Measurements from ENCODE around the gene NOX3. TPM values are rescaled to one million over a fixed set of nuclear protein-coding genes. Genes with fewer than 3 reads are reported as not detected.

The NOX3 gene
- total RNA-seq, 1 experiment from 2014 or later: not detected

DNA sequence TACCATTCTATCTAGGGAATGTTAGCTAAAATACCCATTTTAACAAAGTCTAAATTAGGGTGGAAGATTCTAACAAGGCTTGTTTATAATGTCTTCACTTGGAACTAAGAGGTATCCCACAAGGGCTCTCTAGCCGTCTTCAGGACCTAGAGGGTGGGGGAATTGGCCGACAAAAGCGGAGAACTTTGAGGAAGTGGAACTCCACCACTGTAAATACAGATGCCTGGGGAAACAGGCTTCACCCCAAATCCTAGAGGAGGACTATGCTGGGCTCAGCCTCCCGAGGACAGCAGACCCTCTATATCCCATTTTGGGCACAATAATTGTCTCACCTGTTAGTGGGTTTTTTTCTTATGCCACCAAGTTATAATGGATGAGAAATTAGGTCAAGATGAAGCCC is 83.4 kb downstream of the NOX3 start:
- Histone ChIP-seq H3K27ac (ENCODE audit: insufficient read length, low read depth, low read length) (no peak overlapping the region), H4K8ac (replicated peaks; ENCODE audit: insufficient read length, low read depth, low read length) (no peak overlapping the region), H2BK5ac (ENCODE audit: insufficient read length, low read length) (no peak overlapping the region), H4K91ac (ENCODE audit: insufficient read length, low read depth, low read length) (no peak overlapping the region), H3K9me3 (ENCODE audit: control insufficient read depth, low read depth, low read length) (no peaks in the 10 kb centered on the region), H3K14ac (ENCODE audit: insufficient read depth, low read length) (no peak overlapping the region), H3K79me2 (ENCODE audit: insufficient read depth, low read length) (no peaks in the 10 kb centered on the region), H3K27me3 (ENCODE audit: insufficient read depth, low read length) (no peaks in the 10 kb centered on the region), H2BK120ac (ENCODE audit: low read depth, low read length, poor library complexity, severe bottlenecking) (no peak overlapping the region), H3T11ph (ENCODE audit: low read length) (no peak overlapping the region), H2BK15ac (ENCODE audit: low read depth, low read length) (no peak overlapping the region), H4K5ac (ENCODE audit: insufficient read length, low read depth, low read length) (no peak overlapping the region), H4K20me1 (ENCODE audit: control insufficient read depth, insufficient read depth, insufficient read length) (no peaks in the 10 kb centered on the region), H3K4ac (ENCODE audit: low read depth, low read length) (no peak overlapping the region), H3K18ac (ENCODE audit: insufficient read length, low read depth, low read length) (no peak overlapping the region), H3K79me1 (ENCODE audit: insufficient read depth, low read depth, low read length, poor library complexity, severe bottlenecking) (no peaks in the 10 kb centered on the region), H2AK5ac (ENCODE audit: insufficient read length, low read length) (no peak overlapping the region), H3K23me2 (ENCODE audit: insufficient read length, low read depth, low read length, poor library complexity, severe bottlenecking) (no peaks in the 10 kb centered on the region), H3K23ac (ENCODE audit: insufficient read length, low read depth, low read length) (no peak overlapping the region), H2AFZ (ENCODE audit: low read length) (no peak overlapping the region), H2BK12ac (ENCODE audit: insufficient read length, low read depth, low read length) (no peak overlapping the region), H2BK20ac (ENCODE audit: low read depth, low read length, poor library complexity, severe bottlenecking) (no peak overlapping the region), H3K4me1 (ENCODE audit: insufficient read depth, low read length) (no peaks in the 10 kb centered on the region), H3K4me2 (ENCODE audit: insufficient read depth, insufficient read length, low read length) (no peak overlapping the region), H3K9ac (ENCODE audit: extremely low read depth, insufficient read length, low read length) (no peak overlapping the region), H3K56ac (ENCODE audit: insufficient read length, low read depth, low read length) (no peak overlapping the region)
- Mint-ChIP-seq H3K36me3 (ENCODE audit: insufficient read depth in 1 of 3, low read depth in 3 of 3) (no peaks in the 10 kb centered on the region), H3K9me3 (no peaks in the 10 kb centered on the region), H3K4me3 (no peak overlapping the region), H3K4me1 (no peaks in the 10 kb centered on the region), H3K27me3 (ENCODE audit: low read depth) (0 out of 2 replicates have a peak, but pooled peaks cover 1% of the 10 kb centered on the region), H3K27ac (no peak overlapping the region)
- TF ChIP-seq, protein P1, sequence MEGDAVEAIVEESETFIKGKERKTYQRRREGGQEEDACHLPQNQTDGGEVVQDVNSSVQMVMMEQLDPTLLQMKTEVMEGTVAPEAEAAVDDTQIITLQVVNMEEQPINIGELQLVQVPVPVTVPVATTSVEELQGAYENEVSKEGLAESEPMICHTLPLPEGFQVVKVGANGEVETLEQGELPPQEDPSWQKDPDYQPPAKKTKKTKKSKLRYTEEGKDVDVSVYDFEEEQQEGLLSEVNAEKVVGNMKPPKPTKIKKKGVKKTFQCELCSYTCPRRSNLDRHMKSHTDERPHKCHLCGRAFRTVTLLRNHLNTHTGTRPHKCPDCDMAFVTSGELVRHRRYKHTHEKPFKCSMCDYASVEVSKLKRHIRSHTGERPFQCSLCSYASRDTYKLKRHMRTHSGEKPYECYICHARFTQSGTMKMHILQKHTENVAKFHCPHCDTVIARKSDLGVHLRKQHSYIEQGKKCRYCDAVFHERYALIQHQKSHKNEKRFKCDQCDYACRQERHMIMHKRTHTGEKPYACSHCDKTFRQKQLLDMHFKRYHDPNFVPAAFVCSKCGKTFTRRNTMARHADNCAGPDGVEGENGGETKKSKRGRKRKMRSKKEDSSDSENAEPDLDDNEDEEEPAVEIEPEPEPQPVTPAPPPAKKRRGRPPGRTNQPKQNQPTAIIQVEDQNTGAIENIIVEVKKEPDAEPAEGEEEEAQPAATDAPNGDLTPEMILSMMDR (conservative IDR thresholded peaks at IDR 0.05): no peak
- no peak for DNase-seq
- WGBS (ENCODE audit: extremely low coverage, insufficient read length, low lambda C conversion rate): no CpG with 5 or more reads among the region's 4 CpGs
